Activated T-helper 9 cell treated with anti-CD3 and anti-CD28 coated beads, Interleukin-2, amount 50 U/mL, for 16 hours (primary cell): ENCODE measurements around the gene GRID1.

Source experiments
- DNase-seq: peaks from one replicate; pipeline ENCODE4 v3.0.0-alpha.2; 2020; ENCODE audit warnings: low read depth

GRID1 gene

DNA sequence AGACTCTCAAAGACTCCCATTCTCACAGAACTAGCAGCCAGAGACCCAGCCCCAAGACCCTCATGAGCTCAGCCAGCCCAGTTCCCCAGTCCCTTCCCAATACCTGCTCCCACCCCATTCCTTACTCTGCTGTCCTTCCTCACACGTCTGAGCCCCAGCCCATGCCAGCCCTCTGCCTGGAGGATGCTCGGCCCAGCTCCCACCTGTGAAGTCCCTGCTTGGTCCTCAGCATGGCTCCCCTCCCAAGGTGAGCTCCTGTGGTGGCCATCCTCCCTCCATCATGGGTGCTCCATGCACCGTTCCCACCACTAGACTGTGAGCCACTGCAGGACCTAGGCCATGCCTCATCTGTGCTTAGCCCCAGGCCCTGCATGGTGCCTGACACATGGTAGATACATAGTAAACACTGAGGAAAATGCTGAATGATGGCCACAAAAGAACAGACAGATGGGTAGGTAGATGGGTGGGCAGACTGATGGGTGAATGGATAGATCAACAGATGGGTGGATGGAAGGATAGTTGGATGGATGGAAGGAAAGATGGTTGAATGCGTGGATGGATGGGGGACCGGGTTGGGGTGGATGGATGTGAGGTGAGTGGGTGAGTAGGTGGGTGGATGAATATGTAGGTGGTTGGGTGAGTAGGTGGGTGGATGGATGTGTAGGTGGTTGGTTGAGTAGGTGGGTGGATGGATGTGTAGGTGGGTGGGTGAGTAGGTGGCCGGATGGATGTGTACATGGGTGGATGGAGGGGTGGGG is 138.9 kb downstream of the GRID1 start:
- DNase-seq = no peak

DNA sequence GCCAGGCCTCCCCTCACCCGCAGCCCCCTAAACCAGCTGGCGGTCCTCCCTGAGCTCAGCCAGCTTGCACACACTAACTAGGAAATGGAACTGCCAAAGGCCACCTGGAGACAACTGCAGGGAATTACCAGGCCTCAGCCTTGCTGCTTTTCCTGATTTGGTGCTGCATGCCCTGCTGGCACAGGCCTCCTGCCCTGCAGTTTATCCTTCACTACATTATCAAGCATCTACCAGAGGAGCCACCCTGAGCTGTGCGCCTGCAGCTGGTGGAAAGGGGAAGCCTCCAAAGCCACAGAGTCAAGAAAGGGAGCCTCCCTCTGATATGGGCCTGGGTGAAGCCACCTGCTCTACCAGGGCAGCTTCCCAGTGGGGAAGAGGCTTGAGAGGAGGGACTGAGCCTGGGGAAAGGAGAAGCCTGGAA is 139.8 kb downstream of the GRID1 start:
- DNase-seq = no peak

- no peak for DNase-seq
These were observed 140.6 kb downstream of the GRID1 start for GRCh38 chr10:86226016-86226415.

DNA sequence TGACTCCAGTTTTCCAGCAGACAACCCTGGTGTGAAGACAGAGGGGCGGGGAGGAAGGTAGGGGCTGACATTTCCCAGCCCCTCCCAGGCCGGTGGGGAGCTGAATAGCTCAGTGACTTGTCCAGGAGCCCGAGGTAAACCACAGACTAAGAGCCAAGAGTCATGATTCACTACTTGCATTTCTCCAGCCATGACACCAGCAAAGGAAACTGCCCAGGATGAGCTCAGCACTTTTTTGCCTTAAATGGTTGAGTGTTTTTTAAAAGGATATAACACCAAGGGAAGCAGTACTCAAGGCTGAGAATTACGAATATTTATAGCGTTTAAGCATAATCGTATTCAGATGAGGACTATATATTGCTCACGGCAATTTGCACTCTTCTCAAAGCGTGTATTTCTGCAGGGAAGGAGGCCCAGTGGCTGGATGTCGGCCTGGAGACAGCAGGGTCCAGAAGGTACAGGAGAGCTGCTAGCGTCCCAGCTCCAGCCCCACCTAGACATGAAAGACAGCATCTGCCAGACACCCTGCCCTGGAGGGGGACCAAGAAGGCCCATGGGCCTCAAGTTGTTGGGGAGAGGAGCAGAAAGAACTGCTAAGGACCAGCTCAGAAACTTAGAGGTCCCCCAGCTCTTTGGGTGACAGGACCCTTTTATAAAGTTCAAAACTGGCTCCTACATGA is 141.4 kb downstream of the GRID1 start:
- DNase-seq = no peak

- DNase-seq = no peak
These were observed 142.1 kb downstream of the GRID1 start for GRCh38 chr10:86224354-86225102.

GRCh38 chr10:86223256-86223655 is 143.3 kb downstream of the GRID1 start:
- no peak for DNase-seq

- no peak for DNase-seq
These were observed 143.9 kb downstream of the GRID1 start for GRCh38 chr10:86222687-86223086.

- no peak for DNase-seq
These were observed 144.3 kb downstream of the GRID1 start for GRCh38 chr10:86222336-86222650.

DNA sequence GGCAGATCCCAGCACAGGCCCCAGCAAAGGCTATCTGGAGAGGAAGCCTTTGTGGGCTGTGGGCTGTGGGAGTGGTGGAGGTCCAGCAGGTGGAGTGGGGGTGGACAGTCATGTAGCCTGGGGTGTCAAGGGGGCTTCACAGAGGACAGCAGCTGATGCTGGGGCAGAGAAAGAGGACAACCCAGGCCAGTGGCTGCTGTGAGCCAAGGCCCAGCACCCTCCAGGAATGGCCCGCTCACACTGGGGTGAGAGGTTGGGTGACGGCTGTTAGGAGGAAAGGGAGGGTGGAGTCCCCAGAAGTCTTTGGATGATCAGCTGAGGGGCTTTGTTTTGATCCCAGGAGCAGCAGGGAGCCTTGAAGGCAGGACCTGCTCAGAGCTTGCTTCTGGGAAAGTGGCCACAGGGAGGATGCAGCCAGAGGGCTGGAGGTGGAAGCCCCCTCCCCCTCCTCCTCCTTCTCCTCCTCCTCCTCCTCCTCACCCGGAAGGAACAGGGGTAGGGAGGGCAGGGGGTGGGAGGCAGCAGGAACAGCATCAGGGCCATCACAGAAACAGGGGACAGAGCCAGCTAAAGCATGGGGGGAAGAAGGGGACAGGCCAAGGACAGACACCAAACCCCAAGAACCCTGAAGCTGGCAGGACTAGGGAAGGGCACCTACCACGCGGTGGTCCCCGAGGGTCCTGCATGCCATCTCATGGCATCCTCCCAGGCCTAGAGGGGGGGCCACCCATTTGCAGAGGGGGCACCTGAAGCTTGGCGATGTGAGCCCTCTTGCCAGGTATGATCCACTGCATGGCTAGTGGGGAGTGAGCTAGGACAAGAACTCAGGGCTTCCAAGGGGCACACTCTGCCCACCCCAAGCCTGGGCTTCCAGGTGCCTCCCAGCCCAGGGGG is 144.9 kb downstream of the GRID1 start:
- no peak for DNase-seq

- DNase-seq = no peak
These were observed 146.0 kb downstream of the GRID1 start for GRCh38 chr10:86220626-86221025.

DNA sequence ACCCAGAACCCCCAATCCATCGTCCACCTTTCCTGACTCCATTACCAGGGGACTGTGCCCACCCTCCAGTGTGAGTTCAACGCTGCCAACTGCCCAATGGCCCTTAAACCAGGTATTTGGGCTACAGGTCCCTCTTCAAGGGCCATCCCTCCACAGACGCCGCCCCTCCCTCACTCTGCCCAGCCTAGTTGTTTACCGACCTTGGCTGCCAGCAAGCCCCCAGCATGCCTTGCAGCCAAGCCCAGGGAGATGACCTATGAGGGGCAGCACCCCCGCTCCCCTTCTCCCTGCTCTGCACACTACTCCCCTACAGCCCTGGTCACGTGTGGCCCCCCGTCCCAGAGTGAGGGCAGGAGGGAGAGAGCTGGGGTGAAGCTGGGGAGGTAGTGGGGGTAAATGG is 147.3 kb downstream of the GRID1 start:
- no peak for DNase-seq

DNA sequence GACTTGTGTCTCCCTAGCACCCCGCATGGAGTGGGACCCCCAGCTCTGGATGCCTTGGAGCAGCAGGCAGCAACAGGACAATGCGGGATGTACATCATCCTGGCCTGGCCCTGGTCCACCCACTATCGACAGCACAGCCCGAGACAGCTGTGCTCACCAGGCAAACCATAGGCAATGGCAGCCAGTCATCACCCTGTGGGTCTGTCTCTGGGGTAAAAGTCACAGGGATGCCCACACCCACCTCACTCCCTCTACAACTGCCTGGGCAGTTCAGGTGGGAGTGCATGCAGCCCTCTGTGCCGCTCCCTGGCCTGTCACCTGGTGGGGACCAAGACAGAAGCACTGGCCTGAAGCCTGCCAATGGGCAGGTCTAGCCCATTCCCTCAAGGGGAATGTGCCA is 147.8 kb downstream of the GRID1 start:
- no peak for DNase-seq

- DNase-seq = no peak
These were observed 148.4 kb downstream of the GRID1 start for GRCh38 chr10:86218160-86218559.

- DNase-seq = no peak
These were observed 149.1 kb downstream of the GRID1 start for GRCh38 chr10:86217371-86218080.

DNA sequence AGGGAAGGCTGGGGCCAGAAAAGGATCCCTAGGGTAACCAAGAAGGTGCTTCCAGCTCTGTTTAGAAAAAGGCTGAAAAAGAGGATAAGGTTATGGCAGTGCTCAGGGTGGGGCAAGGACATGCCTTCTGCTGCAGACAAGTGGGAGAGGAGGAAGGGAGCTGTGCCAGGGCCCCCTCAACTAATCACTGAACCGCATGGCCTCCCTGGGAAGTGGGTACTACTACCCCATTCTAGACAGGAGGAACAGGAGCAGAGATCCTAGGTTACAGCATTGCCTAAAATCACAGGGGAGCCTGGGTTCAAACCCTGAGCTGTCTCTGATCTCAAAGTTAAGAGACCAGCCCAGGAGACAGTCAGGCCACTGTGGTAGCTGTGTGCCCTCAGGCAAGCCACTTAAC is 149.7 kb downstream of the GRID1 start:
- DNase-seq = no peak

GRCh38 chr10:86215712-86216111 is 150.9 kb downstream of the GRID1 start:
- no peak for DNase-seq

- no peak for DNase-seq
These were observed 151.5 kb downstream of the GRID1 start for GRCh38 chr10:86215046-86215445.

DNA sequence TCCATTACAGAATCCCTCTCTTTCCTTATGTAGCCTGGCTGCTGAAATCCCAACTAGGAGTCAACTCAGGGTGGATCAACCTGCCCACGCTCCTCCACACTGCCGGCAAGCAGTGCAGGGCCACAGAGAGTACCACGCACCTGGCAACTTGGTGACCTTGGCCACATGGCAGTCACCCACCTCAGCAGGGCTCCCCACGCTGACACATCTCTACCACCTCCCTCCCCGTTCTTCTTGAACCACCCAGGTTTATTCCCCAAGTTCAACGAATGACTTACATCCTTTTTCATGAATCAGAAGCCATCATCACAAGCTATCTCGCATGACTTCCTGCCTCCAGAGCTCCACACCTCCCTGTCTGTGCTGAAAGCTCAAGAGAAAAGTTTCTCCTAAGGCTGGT is 153.4 kb downstream of the GRID1 start:
- DNase-seq = no peak

- no peak for DNase-seq
These were observed 154.2 kb downstream of the GRID1 start for GRCh38 chr10:86212391-86212700.

- no peak for DNase-seq
These were observed 154.8 kb downstream of the GRID1 start for GRCh38 chr10:86211691-86212390.

DNA sequence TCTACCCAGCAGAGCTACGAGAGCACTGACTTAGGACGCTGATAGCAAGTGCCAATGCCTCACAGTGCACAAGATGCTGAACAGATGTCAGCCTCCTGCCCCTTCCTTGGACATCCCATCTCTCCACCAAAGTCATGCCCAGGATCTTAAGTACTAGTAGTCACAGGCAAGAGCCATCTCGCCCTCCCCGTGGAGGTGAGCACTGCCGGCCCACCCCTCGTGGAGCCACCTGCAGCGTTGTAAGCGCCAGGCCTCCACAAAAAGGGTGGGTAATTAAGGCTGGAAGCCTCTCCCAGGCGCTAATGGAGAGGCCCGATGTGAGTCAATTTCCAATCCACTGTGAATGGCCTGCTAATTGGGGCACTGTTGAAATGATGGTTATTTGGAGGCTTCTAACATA is 156.2 kb downstream of the GRID1 start:
- no peak for DNase-seq
